DMS114 treated with DMSO at 0.1 percent for 48 hours (cell line): ENCODE results near the gene GDAP1L1.
A peak's percentile ranks its signal among the peaks of the same experiment; 100 is the strongest.
"Not testable (repeated sequence)": the region's sequence is repeated elsewhere in the genome, so short reads cannot be mapped to it uniquely, and the experiment has no call there.

Source experiments
- DNase-seq: peaks from one replicate; lab custom pipeline; 2025; ENCODE audit not compliant: unreplicated experiment; lab: John Stamatoyannopoulos, UW

GDAP1L1 gene

DNA sequence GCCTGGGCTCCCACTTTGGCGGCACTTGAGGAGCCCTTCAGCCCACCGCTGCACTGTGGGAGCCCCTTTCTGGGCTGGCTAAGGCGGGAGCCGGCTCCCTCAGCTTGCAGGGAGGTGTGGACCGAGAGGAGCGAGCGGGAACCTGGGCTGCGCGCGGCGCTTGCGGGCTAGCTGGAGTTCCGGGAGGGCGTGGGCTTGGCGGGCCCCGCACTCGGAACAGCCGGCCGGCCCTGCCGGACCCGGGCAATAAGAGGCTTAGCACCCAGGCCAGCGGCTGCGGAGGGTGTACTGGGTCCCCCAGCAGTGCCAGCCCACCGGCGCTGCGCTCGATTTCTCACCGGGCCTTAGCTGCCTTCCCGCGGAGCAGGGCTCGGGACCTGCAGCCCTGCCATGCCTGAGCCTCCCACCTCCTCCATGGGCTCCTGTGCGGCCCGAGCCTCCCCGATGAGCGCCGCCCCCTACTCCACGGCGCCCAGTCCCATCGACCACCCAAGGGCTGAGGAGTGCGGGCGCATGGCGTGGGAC is 52.0 kb downstream of the GDAP1L1 start:
- not testable (repeated sequence) for DNase-seq

DNA sequence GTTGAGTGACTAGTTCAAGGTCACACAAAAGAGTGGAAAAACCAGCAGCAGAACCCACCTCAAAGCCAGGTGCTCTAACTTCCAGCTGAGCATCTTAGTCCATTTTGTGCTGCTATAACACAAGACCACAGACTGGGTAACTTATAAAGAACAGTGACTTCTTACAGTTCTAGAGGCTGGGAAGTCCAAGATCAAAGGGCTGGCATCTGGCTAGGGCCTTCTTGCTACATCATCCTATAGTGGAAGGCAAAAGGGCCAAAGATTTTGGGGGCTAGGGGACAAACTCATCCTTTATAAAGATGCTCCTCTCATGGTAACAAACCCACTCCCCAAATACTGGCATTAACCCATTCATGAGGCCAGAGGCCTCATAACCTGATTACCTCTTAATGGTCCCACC is 54.2 kb downstream of the GDAP1L1 start:
- no peak for DNase-seq

DNA sequence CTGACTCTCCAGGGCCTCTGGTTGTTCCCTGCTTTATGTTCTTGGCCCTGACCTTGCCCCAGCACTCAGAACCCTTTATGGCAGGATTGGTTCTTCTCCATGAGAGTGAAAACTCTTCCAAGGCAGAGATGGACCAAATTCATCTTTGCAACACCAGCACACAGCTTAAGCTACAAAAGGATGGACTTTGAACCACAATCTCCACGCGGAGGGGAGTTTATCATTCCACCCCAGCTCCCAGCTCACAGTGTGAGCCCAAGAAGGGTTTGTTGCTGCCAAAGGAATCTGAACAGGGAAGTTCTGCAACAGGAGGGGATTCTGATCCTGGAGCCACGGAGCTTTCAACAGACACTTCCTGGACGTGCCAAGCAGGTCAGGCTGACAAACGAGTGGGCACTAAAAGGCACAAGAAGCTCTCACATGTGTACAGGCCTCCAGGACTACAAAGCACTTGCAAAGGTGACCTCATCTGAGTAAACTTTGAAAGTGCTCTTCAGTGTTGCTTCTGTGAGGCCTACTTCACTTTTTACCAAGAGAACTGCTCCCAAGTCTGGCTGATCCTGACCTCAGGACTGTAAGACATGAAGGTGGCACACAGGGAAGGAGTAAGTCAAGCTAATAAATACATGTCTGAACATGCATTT is 55.0 kb downstream of the GDAP1L1 start:
- DNase-seq = no peak

DNA sequence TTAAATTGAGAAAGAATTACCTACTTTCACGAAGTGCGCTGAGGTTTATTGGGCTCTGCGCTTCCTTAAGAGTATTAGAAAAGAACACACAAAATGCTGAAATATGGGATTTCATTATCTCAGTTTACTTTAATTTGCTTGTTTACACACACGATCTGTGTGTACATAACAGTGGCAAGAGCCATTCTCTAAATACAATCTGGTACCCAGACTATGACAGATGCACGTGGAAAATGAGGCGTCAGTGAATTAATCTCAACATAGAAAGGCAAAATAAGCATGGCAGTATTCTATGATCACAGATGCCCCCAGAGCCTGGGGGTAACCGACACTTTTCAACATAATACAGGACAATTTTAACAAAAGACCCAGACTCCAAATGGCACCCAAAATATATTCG is 55.6 kb downstream of the GDAP1L1 start:
- no peak for DNase-seq

DNA sequence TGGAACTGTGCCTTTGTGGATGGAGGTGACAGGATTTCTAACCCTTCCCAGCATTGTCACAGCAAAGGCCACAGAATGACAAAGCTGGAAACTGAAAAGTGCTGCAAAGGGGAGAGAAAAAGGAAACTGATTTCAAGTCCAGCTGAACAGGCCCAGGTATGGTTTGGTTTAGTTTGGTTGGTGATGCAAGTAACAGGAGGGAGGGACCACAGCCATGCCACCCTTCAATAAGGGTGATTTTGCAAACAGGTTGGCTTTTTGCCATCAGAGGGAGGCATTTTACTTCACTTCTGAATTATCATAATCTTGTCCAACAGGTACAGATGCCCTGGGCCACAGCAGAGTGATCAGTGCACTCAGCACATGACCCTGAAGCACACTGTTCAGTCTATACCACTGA is 57.3 kb downstream of the GDAP1L1 start:
- DNase-seq = no peak

DNA sequence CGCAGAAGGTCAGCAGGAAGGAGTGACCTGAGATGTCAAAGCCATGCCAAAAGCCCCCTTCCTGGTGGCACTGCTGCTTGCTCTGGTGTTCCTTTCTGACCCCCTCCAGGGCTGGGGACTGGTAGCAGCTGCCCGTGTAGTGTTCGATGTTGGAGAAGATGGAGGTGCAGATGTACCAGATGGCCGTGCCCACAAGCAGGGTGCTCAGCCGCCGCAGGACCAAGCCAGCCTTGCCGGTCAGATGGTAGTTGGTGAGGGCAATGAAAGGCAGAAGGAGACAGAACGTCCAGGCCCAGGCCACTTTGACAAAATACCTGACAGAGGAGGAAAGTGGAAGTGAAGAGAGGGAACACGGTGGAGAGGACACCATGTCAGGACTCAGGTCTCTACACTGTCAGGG is 59.8 kb downstream of the GDAP1L1 start:
- no peak for DNase-seq

DNA sequence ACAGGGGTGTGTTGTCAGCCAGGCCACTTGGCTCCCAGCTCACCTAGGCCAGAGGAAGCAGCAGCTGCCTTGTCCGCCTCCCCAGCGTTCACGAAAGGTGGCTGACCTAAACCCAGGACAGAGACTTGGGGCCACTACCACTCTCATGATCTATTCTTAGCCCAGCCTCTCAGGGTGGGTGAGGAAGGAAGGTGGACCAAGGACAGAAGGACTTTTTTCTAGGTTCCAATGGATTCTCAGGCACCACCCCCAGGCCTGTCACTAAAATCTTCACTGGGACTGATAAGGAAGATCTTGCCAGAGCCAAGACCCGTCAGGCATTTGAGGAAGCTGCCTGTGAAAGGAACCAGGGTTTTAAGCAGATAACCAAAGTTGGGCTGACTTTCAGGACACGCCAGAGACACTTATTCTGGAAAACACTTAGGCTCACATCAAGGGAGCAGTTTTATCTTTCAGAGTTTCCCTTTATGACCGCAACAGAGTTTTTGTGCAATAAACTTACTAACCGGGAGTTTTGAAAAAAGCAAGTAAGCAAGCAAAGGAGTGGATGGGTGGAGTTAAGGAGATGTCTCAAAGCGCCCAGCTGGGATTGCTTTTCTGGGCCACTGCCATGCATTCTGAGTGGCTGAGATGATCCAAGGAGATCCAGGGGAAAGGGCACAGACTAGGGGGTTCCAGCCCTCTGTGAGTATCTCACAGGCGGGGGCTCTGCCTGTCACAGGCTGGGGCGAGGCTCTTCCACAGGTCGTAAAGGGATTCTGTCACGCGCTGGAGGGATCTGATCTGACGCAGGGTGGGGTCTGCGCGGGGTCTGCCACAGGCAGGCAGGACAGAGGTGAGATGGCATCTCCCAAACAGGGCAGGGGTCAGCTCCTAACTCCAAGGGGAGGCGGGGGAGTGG is 62.9 kb downstream of the GDAP1L1 start:
- no peak for DNase-seq

DNA sequence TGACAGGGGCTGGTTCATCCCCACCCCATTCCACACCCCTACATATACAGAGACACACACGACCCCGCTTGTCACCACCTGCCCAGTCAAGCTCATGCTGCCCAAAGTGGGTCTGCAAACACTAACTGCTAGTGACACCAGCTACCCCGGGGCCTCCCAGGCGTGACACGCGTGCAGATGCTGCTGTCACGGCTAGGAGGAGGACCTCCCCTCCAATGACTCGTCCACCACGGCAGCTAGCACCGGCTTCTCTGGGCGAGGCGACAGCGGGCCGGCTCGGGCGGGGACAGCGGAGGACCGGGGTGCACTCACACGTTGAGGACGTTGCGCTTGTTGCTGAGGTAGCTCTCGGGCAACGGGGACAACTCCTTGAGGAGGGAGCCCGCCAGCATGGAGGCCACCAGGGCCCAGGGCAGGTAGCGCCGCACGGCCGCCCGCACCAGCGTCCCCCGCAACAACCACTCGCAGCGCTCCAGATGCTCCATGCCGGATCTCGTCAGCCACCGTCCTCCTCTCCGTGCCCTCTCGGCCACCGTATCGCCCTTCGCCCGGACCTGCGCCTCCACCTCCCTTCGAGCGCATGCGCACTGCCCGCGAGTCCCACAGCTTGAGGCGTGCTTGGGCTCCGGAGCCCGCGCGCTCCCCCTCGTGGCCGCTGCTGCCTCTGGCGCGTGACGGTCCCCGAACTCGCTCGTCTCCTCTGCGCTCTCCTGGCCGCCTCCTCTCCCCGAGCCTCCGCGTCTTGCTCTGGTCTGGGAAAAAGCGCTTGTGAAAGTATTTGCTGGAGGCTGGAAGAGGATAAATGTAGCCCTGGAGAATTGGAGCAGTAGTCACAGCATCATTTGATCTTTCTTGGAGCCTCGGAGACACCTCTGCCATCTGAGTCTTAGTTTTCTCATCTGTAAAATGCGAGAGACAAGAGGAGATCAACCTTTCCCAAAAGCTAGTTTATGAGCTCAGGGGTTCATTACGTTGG is 63.8 kb downstream of the GDAP1L1 start, which contains the start of gene FITM2:
FITM2 (minus strand) TSS at position 539 of the 976 bp plus-strand sequence; CDS start at position 485, 54 bp downstream.
- DNase-seq = peak; percentile 81

DNA sequence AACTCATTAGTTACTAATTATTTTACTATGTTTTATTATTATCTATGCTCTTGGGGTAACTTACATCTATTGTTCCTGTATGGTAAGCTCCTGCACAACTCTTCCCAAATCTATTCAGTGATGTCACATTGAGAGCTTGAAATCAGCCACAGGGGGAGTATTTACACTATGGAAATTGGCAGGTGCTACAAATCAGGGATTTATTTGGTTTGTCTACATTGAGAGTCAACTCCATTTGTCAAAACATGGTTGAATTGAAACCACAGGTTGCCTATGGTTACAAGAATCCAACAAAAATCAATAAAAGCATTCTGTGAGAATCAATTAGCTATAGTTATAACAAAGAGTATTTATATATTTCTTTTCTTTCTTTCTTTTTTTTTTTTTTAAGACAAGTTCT is 67.8 kb downstream of the GDAP1L1 start:
- DNase-seq = no peak

DNA sequence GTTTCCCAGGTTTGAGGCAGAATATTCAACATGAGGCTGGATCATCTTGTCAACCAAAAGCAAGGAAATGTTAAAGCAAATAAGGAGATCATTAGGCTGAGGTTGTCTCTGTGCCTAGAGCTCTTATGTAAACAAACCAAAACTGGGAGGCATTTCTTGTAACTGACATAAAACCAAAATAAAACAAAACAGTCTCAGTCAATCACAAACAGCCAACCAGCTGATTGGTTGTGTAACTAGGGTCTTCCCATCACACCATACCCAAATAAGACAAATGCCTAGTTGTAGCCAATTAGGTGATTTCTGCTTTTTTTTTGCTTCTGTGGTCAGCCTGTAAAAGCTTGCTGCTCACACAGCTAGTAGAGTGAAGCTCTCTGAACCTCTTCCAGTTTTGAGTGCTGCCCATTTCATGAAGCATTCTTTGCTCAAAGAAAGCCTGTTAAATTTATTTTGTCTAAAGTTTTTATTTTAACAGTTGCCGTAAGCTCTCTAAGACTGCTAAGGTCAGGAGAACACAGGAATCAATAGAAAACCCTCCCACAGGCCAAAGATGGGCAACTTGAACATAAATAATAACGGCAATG is 72.8 kb downstream of the GDAP1L1 start:
- DNase-seq = no peak

DNA sequence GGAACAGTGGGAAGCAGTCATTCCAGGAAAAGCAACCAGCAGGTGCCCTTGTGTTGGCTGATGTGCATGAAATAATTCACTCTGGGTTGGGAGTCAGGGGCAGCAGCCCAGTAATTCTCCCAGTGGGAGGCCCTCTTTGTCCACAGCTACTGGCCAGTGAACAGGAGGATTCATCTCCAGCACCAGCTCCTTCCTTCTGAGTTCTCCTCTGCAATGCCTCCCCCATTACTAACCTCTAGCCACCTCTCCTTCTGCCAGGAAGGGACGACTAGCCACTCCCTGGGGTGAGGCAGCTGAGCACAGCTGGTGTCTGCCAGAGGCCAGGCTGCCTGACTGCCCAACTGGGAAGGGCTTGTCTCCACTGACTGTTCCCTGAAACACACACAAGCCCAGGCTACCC is 77.2 kb downstream of the GDAP1L1 start:
- DNase-seq = no peak

DNA sequence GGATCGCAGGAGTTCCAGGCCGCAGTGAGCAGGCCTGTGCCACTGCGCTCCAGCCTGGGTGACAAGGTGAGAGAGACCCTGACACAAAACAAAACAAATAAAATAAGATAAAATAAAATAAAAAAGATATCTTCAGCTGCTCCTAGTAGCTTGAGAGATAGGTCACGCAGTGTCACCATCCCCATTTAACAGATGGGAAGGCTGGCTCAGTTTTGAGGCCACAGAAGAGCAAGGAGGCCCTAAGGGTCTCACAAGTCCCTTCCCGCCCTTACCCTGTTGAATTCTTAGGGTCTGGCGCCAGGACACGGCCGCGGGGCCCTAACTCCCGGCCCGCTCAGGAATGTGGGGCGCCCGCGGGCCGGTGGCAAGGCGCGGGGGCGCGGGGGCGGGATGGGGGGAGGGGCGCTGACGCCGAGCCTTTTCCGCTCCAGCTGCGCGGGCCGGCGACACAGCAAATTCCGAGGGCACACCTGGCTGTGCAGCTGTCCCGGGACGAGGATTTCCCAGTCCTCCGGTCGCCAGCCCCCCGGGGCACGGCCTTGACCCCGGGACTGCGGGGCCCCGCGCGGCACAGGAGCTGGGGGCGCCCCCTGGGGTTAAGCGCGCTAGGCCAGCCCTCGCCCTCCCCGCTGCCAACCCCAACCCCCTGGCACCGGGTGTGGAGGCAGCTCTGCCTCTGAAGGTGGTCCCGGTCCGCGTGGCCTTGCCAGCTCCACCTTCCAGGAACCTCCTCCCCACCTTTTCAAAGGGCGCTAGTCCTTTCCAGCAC is 79.5 kb downstream of the GDAP1L1 start:
- no peak for DNase-seq

DNA sequence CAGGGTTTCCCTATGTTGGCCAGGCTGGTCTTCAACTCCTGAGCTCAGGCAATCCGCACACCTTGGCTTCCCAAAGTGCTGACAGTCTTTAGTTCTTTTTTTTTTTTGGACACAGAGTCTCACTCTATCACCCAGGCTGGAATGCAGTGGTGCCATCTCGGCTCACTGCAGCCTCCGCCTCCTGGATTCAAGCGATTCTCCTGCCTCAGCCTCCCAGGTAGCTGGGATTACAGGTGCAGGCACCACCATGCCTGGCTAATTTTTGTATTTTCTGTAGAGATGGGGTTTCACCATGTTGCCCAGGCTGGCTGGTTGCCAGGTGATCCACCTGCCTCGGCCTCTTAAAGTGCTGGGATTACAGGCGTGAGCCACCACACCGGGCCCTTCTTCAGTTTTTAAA is 80.6 kb downstream of the GDAP1L1 start:
- not testable (repeated sequence) for DNase-seq

DNA sequence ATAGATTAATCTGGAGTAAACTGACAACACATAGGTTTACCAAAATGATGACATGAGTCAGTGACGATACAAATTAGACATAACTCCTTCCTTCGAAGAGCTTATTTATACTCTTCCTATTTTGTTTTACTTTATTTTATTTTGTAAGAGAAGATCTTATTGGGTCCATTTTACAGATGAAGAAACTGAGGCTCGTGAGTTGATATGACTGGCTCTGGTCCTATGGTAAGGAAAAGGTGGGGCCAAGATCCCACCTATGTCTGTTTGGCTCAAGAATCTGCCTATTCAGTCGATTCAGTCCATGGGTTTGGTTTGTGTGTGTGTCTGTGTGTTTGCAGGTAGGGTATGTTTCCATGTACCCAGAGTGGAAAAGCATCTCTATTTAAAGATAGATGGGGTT is 81.3 kb downstream of the GDAP1L1 start:
- no peak for DNase-seq
